IMR-90 (cell line): ENCODE data around the gene PRKAG2. TPM values are rescaled to one million over a fixed set of nuclear protein-coding genes. Genes with fewer than 3 reads are reported as not detected.

Experiments
- ATAC-seq: fragments of 200-7000 bp; cut with Tn5 transposase; 2 replicates; pipeline ENCODE4 v1.9.1; 2020; ENCODE audit warnings: low read depth, mild to moderate bottlenecking, moderate library complexity
- BruUV-seq: library from RNA; stranded (reverse); fragments of 400-500 nt; replicated peaks from 2 replicates; lab custom pipeline; 2021; lab: Mats Ljungman, UMichigan
- CTCF ChIA-PET: fragments of 300-600 bp; formaldehyde crosslinking; extraction: SDS; loops from one replicate; lab custom pipeline; 2021; ENCODE audit warnings: antibody characterized with exemption; lab: Yijun Ruan, JAX
- POLR2A ChIA-PET: fragments of 300-600 bp; sonication (Branson Sonifier 250); formaldehyde crosslinking; loops from one replicate; lab custom pipeline; 2022; ENCODE audit warnings: antibody characterized with exemption; ENCODE audit not compliant: unreplicated experiment; lab: Charles Lee
- DNase-seq: peaks from one replicate; pipeline ENCODE4 v3.0.0; 2013
- H2AFZ ChIP-seq: replicated peaks from 2 replicates; pipeline ENCODE3; 2013; ENCODE audit warnings: low read length, mild to moderate bottlenecking; ENCODE audit not compliant: poor library complexity
- H2AK5ac ChIP-seq: 2 replicates; pipeline ENCODE4 v1.6.1; 2013; ENCODE audit warnings: low read depth, low read length, inconsistent platforms
- H2AK9ac ChIP-seq: replicated peaks from 2 replicates; pipeline ENCODE3; 2013; ENCODE audit warnings: mild to moderate bottlenecking, low read depth, low read length, moderate library complexity; ENCODE audit not compliant: poor library complexity
- H2BK120ac ChIP-seq: 2 replicates; pipeline ENCODE4 v1.6.1; 2013; ENCODE audit warnings: low read depth, low read length, inconsistent platforms
- H2BK15ac ChIP-seq: 3 replicates; pipeline ENCODE4 v1.6.1; 2013; ENCODE audit warnings: low read depth, low read length, inconsistent platforms
- H2BK20ac ChIP-seq: 2 replicates; pipeline ENCODE4 v1.6.1; 2013; ENCODE audit warnings: low read depth, mild to moderate bottlenecking, inconsistent platforms, low read length, moderate library complexity
- H2BK5ac ChIP-seq: 2 replicates; pipeline ENCODE4 v1.6.1; 2013; ENCODE audit warnings: mild to moderate bottlenecking, low read depth, low read length, inconsistent platforms; ENCODE audit not compliant: poor library complexity, severe bottlenecking
- H3K14ac ChIP-seq: replicated peaks from 2 replicates; pipeline ENCODE4 v1.6.1; 2013; ENCODE audit warnings: low read depth, low read length, inconsistent platforms
- H3K18ac ChIP-seq: 2 replicates; pipeline ENCODE4 v1.6.1; 2013; ENCODE audit warnings: low read depth, low read length, control low read depth
- H3K23ac ChIP-seq: 2 replicates; pipeline ENCODE4 v1.6.1; 2013; ENCODE audit warnings: low read depth, low read length, inconsistent platforms
- H3K27ac ChIP-seq: 2 replicates; pipeline ENCODE4 v1.5.1; 2013; ENCODE audit warnings: mild to moderate bottlenecking, control low read depth, low read length; ENCODE audit not compliant: insufficient read depth
- H3K27me3 ChIP-seq: 2 replicates; pipeline ENCODE4 v1.6.1; 2013; ENCODE audit warnings: low read length; ENCODE audit not compliant: control insufficient read depth, insufficient read depth
- H3K36me3 ChIP-seq: 2 replicates; pipeline ENCODE4 v1.6.1; 2013; ENCODE audit warnings: low read length, mixed read lengths; ENCODE audit not compliant: control insufficient read depth, insufficient read depth
- H3K4ac ChIP-seq: 2 replicates; pipeline ENCODE4 v1.6.1; 2013; ENCODE audit warnings: low read depth, low read length, inconsistent platforms
- H3K4me1 ChIP-seq: 2 replicates; pipeline ENCODE4 v1.6.1; 2013; ENCODE audit warnings: low read length, mixed read lengths; ENCODE audit not compliant: control insufficient read depth, insufficient read depth
- H3K4me2 ChIP-seq: 2 replicates; pipeline ENCODE4 v1.6.1; 2013; ENCODE audit warnings: low read depth, mild to moderate bottlenecking, control low read depth, low read length, moderate library complexity
- H3K4me3 ChIP-seq: 2 replicates; pipeline ENCODE4 v1.5.1; 2013; ENCODE audit warnings: low read depth, mild to moderate bottlenecking, control low read depth, low read length, moderate library complexity; ENCODE audit not compliant: insufficient read depth
- H3K56ac ChIP-seq: 2 replicates; pipeline ENCODE4 v1.6.1; 2013; ENCODE audit warnings: low read length, inconsistent platforms; ENCODE audit not compliant: insufficient read depth; ENCODE audit errors: extremely low read depth
- H3K79me1 ChIP-seq, 2 experiments: 2 replicates each; pipeline ENCODE4 v1.6.1; 2013; ENCODE audit warnings: low read length in 2 of 2, inconsistent platforms in 1 of 2, low read depth in 1 of 2
- H3K9ac ChIP-seq: 2 replicates; pipeline ENCODE4 v1.6.1; 2013; ENCODE audit warnings: low read depth, low read length, control low read depth
- H3K9me1 ChIP-seq: 2 replicates; pipeline ENCODE4 v1.6.1; 2013; ENCODE audit warnings: low read length, inconsistent platforms; ENCODE audit not compliant: insufficient read depth
- H3K9me3 ChIP-seq: 2 replicates; pipeline ENCODE4 v1.6.1; 2013; ENCODE audit warnings: low read length; ENCODE audit not compliant: control insufficient read depth, insufficient read depth
- H4K20me1 ChIP-seq: 2 replicates; pipeline ENCODE4 v1.6.1; 2013; ENCODE audit warnings: low read length, inconsistent platforms; ENCODE audit not compliant: insufficient read depth
- H4K5ac ChIP-seq: 2 replicates; pipeline ENCODE4 v1.6.1; 2013; ENCODE audit warnings: mild to moderate bottlenecking, low read depth, low read length, control low read depth
- H4K8ac ChIP-seq, 2 experiments: 2 replicates each; pipeline ENCODE4 v1.6.1; 2013; ENCODE audit warnings: low read depth in 2 of 2, low read length in 2 of 2, control low read depth in 1 of 2, inconsistent platforms in 1 of 2
- H4K91ac ChIP-seq: 2 replicates; pipeline ENCODE4 v1.6.1; 2013; ENCODE audit warnings: low read depth, low read length, inconsistent platforms; ENCODE audit not compliant: insufficient read depth
- BHLHE40 ChIP-seq: fragments of 150-350 bp; IDR thresholded peaks from 2 replicates; pipeline ENCODE4 v1.6.1; 2016; ENCODE audit warnings: mild to moderate bottlenecking, low read depth, low read length
- CEBPB ChIP-seq: IDR thresholded peaks from 2 replicates; pipeline ENCODE4 v1.6.1; 2012; ENCODE audit warnings: low read depth, low read length, improper control_type of control experiment
- CHD1 ChIP-seq: IDR thresholded peaks from 2 replicates; pipeline ENCODE4 v1.6.1; 2012; ENCODE audit warnings: low read depth, low read length, improper control_type of control experiment
- ELK1 ChIP-seq: fragments of 150-350 bp; IDR thresholded peaks from 2 replicates; pipeline ENCODE4 v1.6.1; 2016; ENCODE audit warnings: low read depth, mild to moderate bottlenecking, low read length, moderate library complexity, borderline replicate concordance
- FOS ChIP-seq: fragments of 150-350 bp; IDR thresholded peaks from 2 replicates; pipeline ENCODE4 v1.6.1; 2016; ENCODE audit warnings: low read depth, low read length
- MAFK ChIP-seq: IDR thresholded peaks from 2 replicates; pipeline ENCODE4 v1.6.1; 2012; ENCODE audit warnings: low read depth, low read length, improper control_type of control experiment
- MAZ ChIP-seq: IDR thresholded peaks from 2 replicates; pipeline ENCODE4 v1.6.1; 2012; ENCODE audit warnings: low read depth, mild to moderate bottlenecking, low read length, improper control_type of control experiment, moderate library complexity, borderline replicate concordance
- MXI1 ChIP-seq: IDR thresholded peaks from 2 replicates; pipeline ENCODE4 v1.6.1; 2012; ENCODE audit warnings: low read depth, mild to moderate bottlenecking, low read length, moderate library complexity, borderline replicate concordance
- NFE2L2 ChIP-seq: fragments of 150-350 bp; IDR thresholded peaks from 2 replicates; pipeline ENCODE4 v1.6.1; 2016; ENCODE audit warnings: low read depth, mild to moderate bottlenecking, low read length
- POLR2A ChIP-seq: IDR thresholded peaks from 2 replicates; pipeline ENCODE4 v1.6.1; 2012; ENCODE audit warnings: mild to moderate bottlenecking, low read depth, low read length
- RAD21 ChIP-seq: IDR thresholded peaks from 2 replicates; pipeline ENCODE4 v1.6.1; 2012; ENCODE audit warnings: low read length, improper control_type of control experiment
- RCOR1 ChIP-seq: IDR thresholded peaks from 2 replicates; pipeline ENCODE4 v1.6.1; 2012; ENCODE audit warnings: mild to moderate bottlenecking, low read length, improper control_type of control experiment; ENCODE audit not compliant: insufficient replicate concordance
- RFX5 ChIP-seq: IDR thresholded peaks from 2 replicates; pipeline ENCODE4 v1.8.0; 2012; ENCODE audit warnings: low read depth, mild to moderate bottlenecking, low read length, moderate library complexity
- SMC3 ChIP-seq: fragments of 150-350 bp; IDR thresholded peaks from 2 replicates; pipeline ENCODE4 v1.6.1; 2016; ENCODE audit warnings: low read depth, mild to moderate bottlenecking, antibody characterized with exemption, low read length, moderate library complexity
- WGBS, 2 experiments: methylation state at CpG; one replicate each; pipeline versions ENCODE4 v1.1.5 to v1.1.7; 2013; ENCODE audit warnings: missing lambda C conversion rate in 2 of 2; ENCODE audit not compliant: insufficient read length in 1 of 2; ENCODE audit errors: extremely low coverage in 2 of 2; 5-methylcytosine and 5-hydroxymethylcytosine counted together
- dilution Hi-C: fragments of 300-500 bp; cut with HindIII; formaldehyde crosslinking; loops from one replicate; pipeline ENCODE4 v1.14.3; 2018; ENCODE audit warnings: low sequenced_read_pairs; ENCODE audit not compliant: unreplicated experiment
- in situ Hi-C: fragments of 300-500 bp; cut with MboI; formaldehyde crosslinking; loops from 3 replicates; pipeline ENCODE4 v1.14.3; 2019; ENCODE audit warnings: low sequenced_read_pairs, inconsistent platforms, mixed read lengths
- intact Hi-C: fragments of 100-400 bp; cut with micrococcal nuclease; formaldehyde crosslinking; loops from 2 replicates; pipeline ENCODE4 v1.10.0; 2022
- polyA plus RNA-seq, 3 experiments: library from polyadenylated mRNA; depleted of rRNA; stranded (reverse); fragments of >200 nt; gene quantifications; 2 replicates each; pipeline ENCODE4 v1.2.3, GENCODE V29; 2012; ENCODE audit warnings: low replicate concordance in 1 of 3
- total RNA-seq: library from RNA; depleted of rRNA; stranded (reverse); fragments of >200 nt; gene quantifications from 2 replicates; pipeline ENCODE4 v1.2.3, GENCODE V29; 2012
- TF ChIP-seq, protein P1 (sequence below): fragments of 150-350 bp; IDR thresholded peaks from 2 replicates; pipeline ENCODE4 v1.6.1; 2017; ENCODE audit warnings: mild to moderate bottlenecking, antibody characterized with exemption, low read length, low read depth

PRKAG2 gene
- total and polyA plus RNA-seq, 2 of the 4 experiments (the other 2 are of a cell fraction), result 15.4 to 21.6 TPM

DNA sequence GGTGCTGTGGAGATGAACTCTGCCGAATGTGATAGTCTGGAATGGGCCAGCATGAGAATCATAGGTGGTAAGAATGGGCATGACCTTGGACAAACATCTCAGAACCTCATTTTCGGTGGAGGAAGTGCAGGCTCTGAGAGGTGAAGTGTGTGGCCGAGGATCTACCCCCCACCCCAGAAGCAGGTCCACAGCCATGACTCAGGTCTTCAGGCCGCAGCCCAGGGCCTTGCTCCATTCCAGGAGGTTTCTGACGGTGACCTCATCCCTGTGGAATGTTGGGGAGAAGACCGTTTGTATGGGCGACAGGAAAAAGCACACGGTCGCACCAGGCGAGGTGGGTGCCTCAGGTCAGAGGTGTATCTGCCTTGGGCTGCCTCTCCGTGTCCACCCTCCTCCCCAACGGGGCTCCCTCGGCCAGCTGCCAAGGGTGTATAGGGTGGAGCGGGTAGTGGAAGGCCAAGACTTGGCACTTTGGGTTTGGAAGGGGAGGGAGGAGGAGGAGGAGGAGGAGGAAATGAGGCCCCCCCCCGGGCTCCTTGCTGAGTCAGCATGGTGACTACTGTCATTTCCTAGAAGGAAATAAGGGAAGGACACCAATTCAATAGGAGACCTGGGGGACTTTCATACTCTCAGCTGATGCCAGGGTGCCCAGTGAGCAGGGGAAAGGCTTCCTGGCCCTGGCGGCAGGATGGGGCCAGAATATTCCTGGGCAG, 189.2 kb downstream of the PRKAG2 start:
- Histone ChIP-seq H4K8ac (peak overlapping the region; percentile 69 to 96), H2BK20ac (peak overlapping the region; percentile 97), H3K14ac (peak overlapping the region; percentile 85), H2BK120ac (peak overlapping the region; percentile 98), H3K9ac (peak overlapping the region; percentile 20; the same call in 1 of the 2 replicates), H3K27me3 (no peaks in the 10 kb centered on the region), H3K36me3 (no peaks in the 10 kb centered on the region), H2AK5ac (peak overlapping the region; percentile 98), H3K4me3 (no peak overlapping the region), H3K4me2 (peak overlapping the region; percentile 68), H2AK9ac (peak overlapping the region; percentile 97), H4K5ac (peak overlapping the region; percentile 94), H2AFZ (peak overlapping the region; percentile 90), H4K20me1 (no peaks in the 10 kb centered on the region), H3K9me1 (peaks cover 20% of the 10 kb centered on the region), H2BK5ac (peak overlapping the region; percentile 98), H2BK15ac (peak overlapping the region; percentile 100), H4K91ac (peak overlapping the region; percentile 100), H3K56ac (peak overlapping the region; percentile 64), H3K4ac (peak overlapping the region; percentile 95), H3K79me1 (peaks cover 3% of the 10 kb centered on the region in 2 experiments; a peak in 1 of 4 replicates), H3K4me1 (peaks cover 38% of the 10 kb centered on the region), H3K9me3 (no peaks in the 10 kb centered on the region), H3K23ac (peak overlapping the region; percentile 81), H3K27ac (peak overlapping the region; percentile 86), H3K18ac (peak overlapping the region; percentile 97)
- CTCF ChIA-PET, result no interaction called here
- in situ Hi-C loops, result no loop called here
- ATAC-seq (peak; percentile 93), DNase-seq (peak; percentile 96)
- WGBS, 2 experiments, result 43% methylated on average over 2 of the region's 16 CpGs; no CpG with 5 or more reads in 1 of the 2 experiments
- dilution Hi-C loops, result no loop called here
- intact Hi-C loops, result loop anchor here (1.0 to 2.0 kb wide), 3 partner anchors 23 to 57 kb away; no protein-coding TSS in a partner anchor
- no TSS peak for BruUV-seq
- POLR2A ChIA-PET, result no interaction called here
- TF ChIP-seq POLR2A (no peak), CEBPB (peak; percentile 82), RCOR1 (peak; percentile 89), BHLHE40 (peak; percentile 25; the same call in 1 of the 2 replicates), FOS (peak; percentile 93), NFE2L2 (peak; percentile 81), CHD1 (no peak), MXI1 (no peak), SMC3 (no peak), RAD21 (peak; percentile 13; the same call in 1 of the 2 replicates), MAFK (peak; percentile 90), MAZ (peak; percentile 55; the same call in 1 of the 2 replicates), ELK1 (no peak), RFX5 (no peak)
- TF ChIP-seq, protein P1, sequence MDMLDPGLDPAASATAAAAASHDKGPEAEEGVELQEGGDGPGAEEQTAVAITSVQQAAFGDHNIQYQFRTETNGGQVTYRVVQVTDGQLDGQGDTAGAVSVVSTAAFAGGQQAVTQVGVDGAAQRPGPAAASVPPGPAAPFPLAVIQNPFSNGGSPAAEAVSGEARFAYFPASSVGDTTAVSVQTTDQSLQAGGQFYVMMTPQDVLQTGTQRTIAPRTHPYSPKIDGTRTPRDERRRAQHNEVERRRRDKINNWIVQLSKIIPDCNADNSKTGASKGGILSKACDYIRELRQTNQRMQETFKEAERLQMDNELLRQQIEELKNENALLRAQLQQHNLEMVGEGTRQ, result no peak
